Measurements from ENCODE around the gene B4GALT4. TPM values are rescaled to one million over a fixed set of nuclear protein-coding genes. Genes with fewer than 3 reads are reported as not detected.

B4GALT4 gene
- total RNA-seq, 3 donors from 2014 or later = 14.1 to 22.5 (median 19.3) TPM

GRCh38 chr3:119211193-119211592 is 29.5 kb downstream of the B4GALT4 start:
- Histone ChIP-seq H3K27me3 (no peaks in the 10 kb centered on the region), H3K4me3 (no peak overlapping the region), H3K9me3 (no peaks in the 10 kb centered on the region), H3K36me3 (no peaks in the 10 kb centered on the region), H3K27ac (no peak overlapping the region), H3K4me1 (no peaks in the 10 kb centered on the region)
- intact Hi-C loops (cut with DNase I; ENCODE audit: low total_unique reads) = no loop called here
- TF ChIP-seq POLR2A (IDR thresholded peaks at IDR 0.05) = no peak
- no peak for TF ChIP-seq POLR2AphosphoS5 (IDR thresholded peaks at IDR 0.05)
- TF ChIP-seq, protein P1, sequence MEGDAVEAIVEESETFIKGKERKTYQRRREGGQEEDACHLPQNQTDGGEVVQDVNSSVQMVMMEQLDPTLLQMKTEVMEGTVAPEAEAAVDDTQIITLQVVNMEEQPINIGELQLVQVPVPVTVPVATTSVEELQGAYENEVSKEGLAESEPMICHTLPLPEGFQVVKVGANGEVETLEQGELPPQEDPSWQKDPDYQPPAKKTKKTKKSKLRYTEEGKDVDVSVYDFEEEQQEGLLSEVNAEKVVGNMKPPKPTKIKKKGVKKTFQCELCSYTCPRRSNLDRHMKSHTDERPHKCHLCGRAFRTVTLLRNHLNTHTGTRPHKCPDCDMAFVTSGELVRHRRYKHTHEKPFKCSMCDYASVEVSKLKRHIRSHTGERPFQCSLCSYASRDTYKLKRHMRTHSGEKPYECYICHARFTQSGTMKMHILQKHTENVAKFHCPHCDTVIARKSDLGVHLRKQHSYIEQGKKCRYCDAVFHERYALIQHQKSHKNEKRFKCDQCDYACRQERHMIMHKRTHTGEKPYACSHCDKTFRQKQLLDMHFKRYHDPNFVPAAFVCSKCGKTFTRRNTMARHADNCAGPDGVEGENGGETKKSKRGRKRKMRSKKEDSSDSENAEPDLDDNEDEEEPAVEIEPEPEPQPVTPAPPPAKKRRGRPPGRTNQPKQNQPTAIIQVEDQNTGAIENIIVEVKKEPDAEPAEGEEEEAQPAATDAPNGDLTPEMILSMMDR (IDR thresholded peaks at IDR 0.05) = no peak
- no peak for DNase-seq (ENCODE audit: low spot score in 2 of 2)

GRCh38 chr3:119207512-119207875 is 33.2 kb downstream of the B4GALT4 start:
- intact Hi-C loops (cut with DNase I; ENCODE audit: low total_unique reads) = no loop called here
- no peak overlapping the region for H3K4me3 ChIP-seq
- no peaks in the 10 kb centered on the region for H3K27me3 ChIP-seq
- no peaks in the 10 kb centered on the region for H3K36me3 ChIP-seq
- no peak for DNase-seq (ENCODE audit: low spot score in 2 of 2)
- no peak overlapping the region for H3K27ac ChIP-seq
- H3K4me1 ChIP-seq = no peaks in the 10 kb centered on the region
- TF ChIP-seq POLR2AphosphoS5 (IDR thresholded peaks at IDR 0.05) = no peak
- no peak for TF ChIP-seq POLR2A (IDR thresholded peaks at IDR 0.05)
- TF ChIP-seq, protein P1 (IDR thresholded peaks at IDR 0.05) = no peak
- no peaks in the 10 kb centered on the region for H3K9me3 ChIP-seq

DNA sequence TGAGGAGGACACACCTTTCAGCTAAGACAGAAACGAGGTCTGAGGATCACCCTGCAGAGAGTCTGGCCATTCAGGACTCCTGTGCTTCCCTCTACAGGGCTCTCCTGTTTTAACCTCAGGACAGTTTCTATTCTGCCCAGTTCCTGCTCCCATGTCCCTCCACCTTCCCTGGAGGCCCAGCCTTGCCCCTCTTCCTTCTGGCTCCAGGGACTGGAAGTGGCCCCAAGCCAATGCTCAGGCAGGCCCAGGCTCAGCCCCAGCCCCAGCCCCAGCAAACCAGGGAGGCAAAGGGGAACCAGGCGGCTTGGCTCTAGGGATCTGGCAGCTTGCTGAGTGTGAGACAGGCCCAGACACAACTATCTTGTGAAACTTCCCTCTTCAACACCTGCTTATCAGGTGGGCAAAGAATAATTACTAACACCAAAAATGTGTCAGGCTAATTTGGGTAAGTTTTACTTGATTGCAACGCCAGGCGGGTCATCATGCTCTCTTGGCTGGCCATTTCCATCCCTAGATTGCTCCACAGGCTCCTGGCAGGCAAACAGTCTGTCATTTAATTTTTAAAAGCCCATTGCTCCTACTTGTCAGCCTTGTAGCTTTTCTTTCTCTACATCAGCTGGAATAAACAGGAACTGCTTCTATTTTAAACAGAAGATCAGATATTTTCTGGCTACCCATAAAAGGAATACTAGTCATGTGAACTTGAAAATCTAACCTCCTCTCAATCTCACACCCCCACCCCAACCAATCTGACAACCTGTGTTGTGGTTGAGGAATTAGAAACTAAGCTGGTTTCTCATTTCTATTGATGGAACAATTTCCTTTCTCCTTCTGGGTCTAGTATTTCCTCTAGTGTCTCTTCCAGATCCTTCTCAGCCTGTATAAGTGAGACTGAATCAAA is 33.8 kb downstream of the B4GALT4 start:
- no peaks in the 10 kb centered on the region for H3K36me3 ChIP-seq
- H3K9me3 ChIP-seq = no peaks in the 10 kb centered on the region
- TF ChIP-seq POLR2A (IDR thresholded peaks at IDR 0.05) = no peak
- TF ChIP-seq, protein P1 (IDR thresholded peaks at IDR 0.05) = no peak
- no peak for TF ChIP-seq POLR2AphosphoS5 (IDR thresholded peaks at IDR 0.05)
- H3K27ac ChIP-seq = no peak overlapping the region
- H3K4me1 ChIP-seq = no peaks in the 10 kb centered on the region
- intact Hi-C loops (cut with DNase I; ENCODE audit: low total_unique reads) = no loop called here
- no peak for DNase-seq (ENCODE audit: low spot score in 2 of 2)
- no peak overlapping the region for H3K4me3 ChIP-seq
- no peaks in the 10 kb centered on the region for H3K27me3 ChIP-seq

- H3K4me1 ChIP-seq = no peaks in the 10 kb centered on the region
- no peak overlapping the region for H3K27ac ChIP-seq
- intact Hi-C loops (cut with DNase I; ENCODE audit: low total_unique reads) = no loop called here
Measured at GRCh38 chr3:119205685-119206084, 35.0 kb downstream of the B4GALT4 start.

DNA sequence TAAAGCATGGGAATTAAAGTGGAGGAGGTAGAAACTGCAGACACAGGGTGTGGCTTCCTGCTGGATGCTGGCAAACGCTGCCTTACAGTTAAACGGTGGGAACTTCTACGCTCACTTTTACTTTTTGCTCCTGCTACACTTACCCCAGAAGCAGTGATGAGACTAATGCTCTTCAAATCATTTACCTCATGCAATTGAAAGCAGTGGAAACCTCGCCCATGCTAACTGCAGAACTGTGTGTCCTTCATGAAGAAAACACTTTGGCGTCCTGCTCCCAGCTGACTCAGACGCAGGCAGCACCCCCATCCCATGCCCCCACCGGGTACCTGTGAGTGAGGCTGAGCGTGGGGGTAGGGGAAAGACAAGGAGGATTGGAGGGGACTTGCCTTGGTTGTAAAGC is 35.5 kb downstream of the B4GALT4 start:
- Histone ChIP-seq H3K27ac (no peak overlapping the region), H3K4me3 (no peak overlapping the region)

More at GRCh38 chr3:119205685-119206084, 35.0 kb downstream of the B4GALT4 start:
- Histone ChIP-seq H3K36me3 (no peaks in the 10 kb centered on the region), H3K9me3 (no peaks in the 10 kb centered on the region), H3K27me3 (no peaks in the 10 kb centered on the region), H3K4me3 (no peak overlapping the region)
- DNase-seq (ENCODE audit: low spot score in 2 of 2) = no peak
- no peak for TF ChIP-seq POLR2A (IDR thresholded peaks at IDR 0.05)
- no peak for TF ChIP-seq POLR2AphosphoS5 (IDR thresholded peaks at IDR 0.05)
- TF ChIP-seq, protein P1 (IDR thresholded peaks at IDR 0.05) = no peak

More for the DNA sequence above, 35.5 kb downstream of the B4GALT4 start:
- TF ChIP-seq, protein P1 (IDR thresholded peaks at IDR 0.05) = no peak
- TF ChIP-seq POLR2AphosphoS5 (IDR thresholded peaks at IDR 0.05) = no peak
- TF ChIP-seq POLR2A (IDR thresholded peaks at IDR 0.05) = no peak
- DNase-seq (ENCODE audit: low spot score in 2 of 2) = no peak
- Histone ChIP-seq H3K36me3 (no peaks in the 10 kb centered on the region), H3K4me1 (no peaks in the 10 kb centered on the region), H3K9me3 (no peaks in the 10 kb centered on the region), H3K27me3 (no peaks in the 10 kb centered on the region)
- intact Hi-C loops (cut with DNase I; ENCODE audit: low total_unique reads) = no loop called here

Data from breast epithelium (tissue), 4 donors.